Measurements from ENCODE around the gene HYAL3.
"Not testable (repeated sequence)": the region's sequence is repeated elsewhere in the genome, so short reads cannot be mapped to it uniquely, and the experiment has no call there.

The HYAL3 gene

GRCh38 chr3:50270422-50271224, 28.6 kb downstream of the HYAL3 start:
- DNase-seq (ENCODE audit: low spot score) = no peak

- DNase-seq (ENCODE audit: low spot score) = peak; percentile 78
These were observed 29.2 kb downstream of the HYAL3 start for GRCh38 chr3:50269977-50270413.

- DNase-seq (ENCODE audit: low spot score) = no peak
These were observed 29.7 kb downstream of the HYAL3 start for GRCh38 chr3:50269460-50269859.

- peak; percentile 58 for DNase-seq (ENCODE audit: low spot score)
These were observed 30.3 kb downstream of the HYAL3 start, which contains the start of gene SEMA3B for GRCh38 chr3:50268703-50269451. TSS of gene SEMA3B (plus strand) at chr3:50269147. CDS start at chr3:50269241, 94 bp downstream.

- no peak for DNase-seq (ENCODE audit: low spot score)
These were observed 30.9 kb downstream of the HYAL3 start for GRCh38 chr3:50268276-50268675.

- peak; percentile 72 for DNase-seq (ENCODE audit: low spot score)
These were observed 31.8 kb downstream of the HYAL3 start for GRCh38 chr3:50267280-50267913.

GRCh38 chr3:50266836-50267235, 32.4 kb downstream of the HYAL3 start:
- DNase-seq (ENCODE audit: low spot score) = no peak

GRCh38 chr3:50266017-50266416, 33.2 kb downstream of the HYAL3 start:
- DNase-seq (ENCODE audit: low spot score) = peak; percentile 38

- DNase-seq (ENCODE audit: low spot score) = no peak
These were observed 33.6 kb downstream of the HYAL3 start for GRCh38 chr3:50265571-50265970.

GRCh38 chr3:50264964-50265485, 34.2 kb downstream of the HYAL3 start:
- DNase-seq (ENCODE audit: low spot score) = no peak

- DNase-seq (ENCODE audit: low spot score) = peak; percentile 95
These were observed 34.7 kb downstream of the HYAL3 start for GRCh38 chr3:50264383-50264963.

GRCh38 chr3:50263478-50264382, 35.5 kb downstream of the HYAL3 start:
- no peak for DNase-seq (ENCODE audit: low spot score)

- no peak for DNase-seq (ENCODE audit: low spot score)
These were observed 36.4 kb downstream of the HYAL3 start for GRCh38 chr3:50262778-50263177.

- DNase-seq (ENCODE audit: low spot score) = not testable (repeated sequence)
These were observed 37.0 kb downstream of the HYAL3 start for GRCh38 chr3:50262200-50262599.

- DNase-seq (ENCODE audit: low spot score) = no peak
These were observed 37.7 kb downstream of the HYAL3 start for GRCh38 chr3:50261505-50261904.

- no peak for DNase-seq (ENCODE audit: low spot score)
These were observed 38.2 kb downstream of the HYAL3 start for GRCh38 chr3:50260942-50261441.

GRCh38 chr3:50260027-50260941, 38.9 kb downstream of the HYAL3 start:
- DNase-seq (ENCODE audit: low spot score) = peak; percentile 96

GRCh38 chr3:50259432-50260026, 39.7 kb downstream of the HYAL3 start:
- no peak for DNase-seq (ENCODE audit: low spot score)

GRCh38 chr3:50258979-50259378, 40.2 kb downstream of the HYAL3 start:
- DNase-seq (ENCODE audit: low spot score) = no peak
